Measurements from ENCODE around the gene PTCD1. TPM values are rescaled to one million over a fixed set of nuclear protein-coding genes. Genes with fewer than 3 reads are reported as not detected.
"Not testable (repeated sequence)": the region's sequence is repeated elsewhere in the genome, so short reads cannot be mapped to it uniquely, and the experiment has no call there.

PTCD1 gene
- total RNA-seq, 2 experiments from 2014 or later, result 3.5 to 5.1 TPM

GRCh38 chr7:99390941-99391602 lies 47.5 kb downstream of the PTCD1 start:
- no peak overlapping the region for H3K4me3 Mint-ChIP-seq
- CTCF ChIA-PET, result interaction anchor here (0.6 kb wide), 1 partner anchor 1179 kb away, joined by 3 read pairs; no protein-coding TSS in a partner anchor
- DNase-seq, result no peak
- peak overlapping the region; percentile 18 for H3K27ac Mint-ChIP-seq
- peaks cover 20% of the 10 kb centered on the region for H3K4me1 Mint-ChIP-seq (ENCODE audit: low read depth)
- peaks cover 53% of the 10 kb centered on the region for H3K36me3 Mint-ChIP-seq (ENCODE audit: low read depth)
- intact Hi-C loops (cut with micrococcal nuclease), result no loop called here
- no peaks in the 10 kb centered on the region for H3K27me3 Mint-ChIP-seq (ENCODE audit: low read depth)
- no peaks in the 10 kb centered on the region for H3K9me3 Mint-ChIP-seq

GRCh38 chr7:99389772-99390171 lies 48.8 kb downstream of the PTCD1 start:
- Mint-ChIP-seq H3K4me1 (ENCODE audit: low read depth) (peaks cover 20% of the 10 kb centered on the region), H3K9me3 (no peaks in the 10 kb centered on the region), H3K4me3 (no peak overlapping the region), H3K27me3 (ENCODE audit: low read depth) (no peaks in the 10 kb centered on the region), H3K36me3 (ENCODE audit: low read depth) (peaks cover 52% of the 10 kb centered on the region), H3K27ac (no peak overlapping the region)
- CTCF ChIA-PET, result no interaction called here
- intact Hi-C loops (cut with micrococcal nuclease), result no loop called here
- no peak for DNase-seq

GRCh38 chr7:99387912-99388311 lies 50.7 kb downstream of the PTCD1 start:
- Mint-ChIP-seq H3K36me3 (ENCODE audit: low read depth) (peaks cover 46% of the 10 kb centered on the region), H3K9me3 (no peaks in the 10 kb centered on the region), H3K4me1 (ENCODE audit: low read depth) (peaks cover 27% of the 10 kb centered on the region), H3K27ac (no peak overlapping the region), H3K4me3 (no peak overlapping the region), H3K27me3 (ENCODE audit: low read depth) (no peaks in the 10 kb centered on the region)
- no peak for DNase-seq
- intact Hi-C loops (cut with micrococcal nuclease), result loop anchor here (1.0 kb wide), 3 partner anchors 23 to 114 kb away; no protein-coding TSS in a partner anchor
- CTCF ChIA-PET, result interaction anchor here (0.6 to 1.0 kb wide), 4 partner anchors 14 to 603 kb away, joined by 3 to 4 read pairs (median 3); no protein-coding TSS in a partner anchor

- intact Hi-C loops (cut with micrococcal nuclease), result loop anchor here (1.0 kb wide), 3 partner anchors 22 to 113 kb away; no protein-coding TSS in a partner anchor
- not testable (repeated sequence) for DNase-seq; H3K9me3 Mint-ChIP-seq; H3K27ac Mint-ChIP-seq; H3K27me3 Mint-ChIP-seq (ENCODE audit: low read depth); H3K4me3 Mint-ChIP-seq
- Mint-ChIP-seq H3K4me1 (ENCODE audit: low read depth) (peaks cover 23% of the 10 kb centered on the region), H3K36me3 (ENCODE audit: low read depth) (peaks cover 45% of the 10 kb centered on the region)
- CTCF ChIA-PET, result interaction anchor here (0.6 to 1.0 kb wide), 3 partner anchors 15 to 24 kb away, joined by 3 to 4 read pairs (median 3); no protein-coding TSS in a partner anchor
These were observed 51.4 kb downstream of the PTCD1 start for GRCh38 chr7:99387239-99387635.

GRCh38 chr7:99386584-99387238 lies 51.9 kb downstream of the PTCD1 start:
- Mint-ChIP-seq H3K4me1 (ENCODE audit: low read depth) (peaks cover 19% of the 10 kb centered on the region), H3K36me3 (ENCODE audit: low read depth) (peaks cover 42% of the 10 kb centered on the region), H3K27ac (no peak overlapping the region), H3K27me3 (ENCODE audit: low read depth) (no peaks in the 10 kb centered on the region), H3K4me3 (no peak overlapping the region), H3K9me3 (no peaks in the 10 kb centered on the region)
- peak; percentile 54 for DNase-seq
- intact Hi-C loops (cut with micrococcal nuclease), result loop anchor here (1.0 kb wide), 3 partner anchors 21 to 112 kb away; no protein-coding TSS in a partner anchor
- CTCF ChIA-PET, result interaction anchor here (0.6 to 1.0 kb wide), 2 partner anchors 16 to 24 kb away, joined by 3 to 4 read pairs; no protein-coding TSS in a partner anchor

- H3K36me3 Mint-ChIP-seq (ENCODE audit: low read depth), result peaks cover 38% of the 10 kb centered on the region
- no peaks in the 10 kb centered on the region for H3K27me3 Mint-ChIP-seq (ENCODE audit: low read depth)
These were observed 53.0 kb downstream of the PTCD1 start for GRCh38 chr7:99385564-99385963.

GRCh38 chr7:99384523-99384922 lies 54.1 kb downstream of the PTCD1 start:
- CTCF ChIA-PET, result no interaction called here
- no peaks in the 10 kb centered on the region for H3K9me3 Mint-ChIP-seq
- no peak overlapping the region for H3K4me3 Mint-ChIP-seq
- no peaks in the 10 kb centered on the region for H3K27me3 Mint-ChIP-seq (ENCODE audit: low read depth)
- peaks cover 38% of the 10 kb centered on the region for H3K36me3 Mint-ChIP-seq (ENCODE audit: low read depth)
- H3K27ac Mint-ChIP-seq, result peak overlapping the region; percentile 77
- peaks cover 36% of the 10 kb centered on the region for H3K4me1 Mint-ChIP-seq (ENCODE audit: low read depth)
- no peak for DNase-seq
- intact Hi-C loops (cut with micrococcal nuclease), result no loop called here

More at GRCh38 chr7:99385564-99385963, 53.0 kb downstream of the PTCD1 start:
- intact Hi-C loops (cut with micrococcal nuclease), result no loop called here
- CTCF ChIA-PET, result interaction anchor here (1.6 kb wide), 1 partner anchor 20 kb away, joined by 7 read pairs; no protein-coding TSS in a partner anchor
- no peak for DNase-seq
- H3K4me3 Mint-ChIP-seq, result no peak overlapping the region
- peaks cover 27% of the 10 kb centered on the region for H3K4me1 Mint-ChIP-seq (ENCODE audit: low read depth)
- H3K27ac Mint-ChIP-seq, result peak overlapping the region; percentile 59
- H3K9me3 Mint-ChIP-seq, result no peaks in the 10 kb centered on the region

- CTCF ChIA-PET, result no interaction called here
- H3K27ac Mint-ChIP-seq, result peak overlapping the region; percentile 77
- peaks cover 42% of the 10 kb centered on the region for H3K36me3 Mint-ChIP-seq (ENCODE audit: low read depth)
- no peak for DNase-seq
- peaks cover 43% of the 10 kb centered on the region for H3K4me1 Mint-ChIP-seq (ENCODE audit: low read depth)
- H3K9me3 Mint-ChIP-seq, result no peaks in the 10 kb centered on the region
- H3K4me3 Mint-ChIP-seq, result no peak overlapping the region
- intact Hi-C loops (cut with micrococcal nuclease), result no loop called here
- H3K27me3 Mint-ChIP-seq (ENCODE audit: low read depth), result no peaks in the 10 kb centered on the region
These were observed 54.7 kb downstream of the PTCD1 start for GRCh38 chr7:99383791-99384370.

- H3K4me1 Mint-ChIP-seq (ENCODE audit: low read depth), result peaks cover 44% of the 10 kb centered on the region
- peaks cover 41% of the 10 kb centered on the region for H3K36me3 Mint-ChIP-seq (ENCODE audit: low read depth)
- CTCF ChIA-PET, result interaction anchor here (1.2 kb wide), 1 partner anchor 18 kb away, joined by 4 read pairs; no protein-coding TSS in a partner anchor
- H3K27me3 Mint-ChIP-seq (ENCODE audit: low read depth), result no peaks in the 10 kb centered on the region
- no peak overlapping the region for H3K4me3 Mint-ChIP-seq
- H3K9me3 Mint-ChIP-seq, result no peaks in the 10 kb centered on the region
- no peak for DNase-seq
- intact Hi-C loops (cut with micrococcal nuclease), result no loop called here
- peak overlapping the region; percentile 77 for H3K27ac Mint-ChIP-seq
These were observed 55.4 kb downstream of the PTCD1 start for GRCh38 chr7:99383203-99383602.

- Mint-ChIP-seq H3K27me3 (ENCODE audit: low read depth) (no peaks in the 10 kb centered on the region), H3K27ac (peak overlapping the region; percentile 97), H3K4me3 (peak overlapping the region; percentile 81), H3K4me1 (ENCODE audit: low read depth) (peaks cover 55% of the 10 kb centered on the region), H3K9me3 (no peaks in the 10 kb centered on the region), H3K36me3 (ENCODE audit: low read depth) (peaks cover 39% of the 10 kb centered on the region)
- CTCF ChIA-PET, result interaction anchor here (0.7 kb wide), 1 partner anchor 12 kb away, joined by 4 read pairs; no protein-coding TSS in a partner anchor
- DNase-seq, result no peak
- intact Hi-C loops (cut with micrococcal nuclease), result loop anchor here (1.0 to 2.0 kb wide), 10 partner anchors 11 to 639 kb away; partner anchors contain the start of genes BUD31, CPSF4, PDAP1 and PTCD1
These were observed 56.9 kb downstream of the PTCD1 start for GRCh38 chr7:99381664-99382075.

- peak overlapping the region; percentile 97 for H3K27ac Mint-ChIP-seq
- peak; percentile 96 for DNase-seq
- H3K4me1 Mint-ChIP-seq (ENCODE audit: low read depth), result peaks cover 61% of the 10 kb centered on the region
- H3K27me3 Mint-ChIP-seq (ENCODE audit: low read depth), result no peaks in the 10 kb centered on the region
- CTCF ChIA-PET, result interaction anchor here (1.0 to 1.2 kb wide), 2 partner anchors 19 to 26 kb away, joined by 3 to 4 read pairs; no protein-coding TSS in a partner anchor
- H3K9me3 Mint-ChIP-seq, result no peaks in the 10 kb centered on the region
- H3K4me3 Mint-ChIP-seq, result peak overlapping the region; percentile 81
- intact Hi-C loops (cut with micrococcal nuclease), result loop anchor here (1.0 to 2.0 kb wide), 10 partner anchors 11 to 640 kb away; partner anchors contain the start of genes BUD31, CPSF4, PDAP1 and PTCD1
- peaks cover 35% of the 10 kb centered on the region for H3K36me3 Mint-ChIP-seq (ENCODE audit: low read depth)
These were observed 57.6 kb downstream of the PTCD1 start for GRCh38 chr7:99380823-99381663.
